AG09309 (cell line): ENCODE measurements around the gene COPB1.
A peak's percentile ranks its signal among the peaks of the same experiment; 100 is the strongest.

Experiments used
- DNase-seq: peaks from one replicate; pipeline ENCODE4 v3.0.0-alpha.2; 2010; ENCODE audit warnings: low read depth
- H3K4me3 ChIP-seq: 2 replicates; pipeline ENCODE4 v1.5.1; 2011; ENCODE audit warnings: mild to moderate bottlenecking, low read depth, low read length, moderate library complexity; ENCODE audit not compliant: control insufficient read depth
- TF ChIP-seq, protein P1 (sequence below): IDR thresholded peaks from 2 replicates; pipeline ENCODE4 v1.5.1; 2011; ENCODE audit warnings: mild to moderate bottlenecking, low read depth, low read length, inconsistent platforms; ENCODE audit not compliant: insufficient read depth, control insufficient read depth; ENCODE audit errors: missing control alignments

COPB1 gene

GRCh38 chr11:14499560-14500180 lies at the start of gene COPB1:
Gene COPB1 (minus strand): TSS chr11:14499811. CDS start chr11:14498928, 883 bp downstream.
- peak; percentile 67 for DNase-seq
- H3K4me3 ChIP-seq = peak within 1 kb of the TSS; percentile 70
- TF ChIP-seq, protein P1, sequence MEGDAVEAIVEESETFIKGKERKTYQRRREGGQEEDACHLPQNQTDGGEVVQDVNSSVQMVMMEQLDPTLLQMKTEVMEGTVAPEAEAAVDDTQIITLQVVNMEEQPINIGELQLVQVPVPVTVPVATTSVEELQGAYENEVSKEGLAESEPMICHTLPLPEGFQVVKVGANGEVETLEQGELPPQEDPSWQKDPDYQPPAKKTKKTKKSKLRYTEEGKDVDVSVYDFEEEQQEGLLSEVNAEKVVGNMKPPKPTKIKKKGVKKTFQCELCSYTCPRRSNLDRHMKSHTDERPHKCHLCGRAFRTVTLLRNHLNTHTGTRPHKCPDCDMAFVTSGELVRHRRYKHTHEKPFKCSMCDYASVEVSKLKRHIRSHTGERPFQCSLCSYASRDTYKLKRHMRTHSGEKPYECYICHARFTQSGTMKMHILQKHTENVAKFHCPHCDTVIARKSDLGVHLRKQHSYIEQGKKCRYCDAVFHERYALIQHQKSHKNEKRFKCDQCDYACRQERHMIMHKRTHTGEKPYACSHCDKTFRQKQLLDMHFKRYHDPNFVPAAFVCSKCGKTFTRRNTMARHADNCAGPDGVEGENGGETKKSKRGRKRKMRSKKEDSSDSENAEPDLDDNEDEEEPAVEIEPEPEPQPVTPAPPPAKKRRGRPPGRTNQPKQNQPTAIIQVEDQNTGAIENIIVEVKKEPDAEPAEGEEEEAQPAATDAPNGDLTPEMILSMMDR = no peak

DNA sequence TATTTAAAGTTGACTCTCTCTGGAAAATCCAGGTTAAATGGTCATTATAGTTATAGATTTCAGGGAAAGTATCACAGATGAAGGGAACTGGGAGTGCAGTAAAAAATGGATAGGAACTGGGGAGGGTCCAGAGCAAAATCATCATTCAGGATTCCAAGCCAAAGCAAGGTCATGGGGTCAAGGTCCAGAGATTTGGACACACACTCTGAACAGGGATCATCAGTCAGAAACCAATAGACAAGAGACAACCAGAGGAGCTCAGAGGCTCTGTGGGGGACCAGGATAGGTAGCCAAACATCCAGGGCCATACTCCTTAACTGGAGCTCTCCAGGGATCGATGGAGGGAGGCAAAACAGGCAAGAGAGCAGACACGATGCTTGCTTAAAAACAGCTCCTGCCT lies 47.8 kb upstream of the COPB1 start:
- DNase-seq = no peak
- H3K4me3 ChIP-seq = no peak overlapping the region
- TF ChIP-seq, protein P1 = no peak

- TF ChIP-seq, protein P1 = no peak
Observed at GRCh38 chr11:14546672-14547071, 47.1 kb upstream of the COPB1 start.

DNA sequence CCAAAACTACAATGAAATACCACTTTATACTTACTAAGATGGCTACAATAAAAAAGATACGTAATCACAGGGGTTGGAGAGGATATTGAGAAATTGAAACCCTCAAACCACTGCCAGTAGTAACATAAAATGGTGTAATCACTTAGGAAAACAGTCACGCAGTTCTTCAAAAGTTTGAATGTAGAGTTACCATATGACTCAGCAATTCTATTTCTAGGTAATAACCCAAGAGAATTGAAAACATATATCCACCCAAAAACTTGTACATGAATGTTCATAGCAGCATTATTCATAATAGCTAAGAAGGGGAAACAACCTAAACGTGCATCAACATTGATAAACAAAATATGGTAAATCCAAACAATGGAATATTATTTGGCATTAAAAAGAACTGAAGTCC lies 45.0 kb upstream of the COPB1 start:
- H3K4me3 ChIP-seq = no peak overlapping the region
- peak; percentile 60 for DNase-seq
- TF ChIP-seq, protein P1 = no peak

More at GRCh38 chr11:14546672-14547071, 47.1 kb upstream of the COPB1 start:
- no peak for DNase-seq
- no peak overlapping the region for H3K4me3 ChIP-seq

DNA sequence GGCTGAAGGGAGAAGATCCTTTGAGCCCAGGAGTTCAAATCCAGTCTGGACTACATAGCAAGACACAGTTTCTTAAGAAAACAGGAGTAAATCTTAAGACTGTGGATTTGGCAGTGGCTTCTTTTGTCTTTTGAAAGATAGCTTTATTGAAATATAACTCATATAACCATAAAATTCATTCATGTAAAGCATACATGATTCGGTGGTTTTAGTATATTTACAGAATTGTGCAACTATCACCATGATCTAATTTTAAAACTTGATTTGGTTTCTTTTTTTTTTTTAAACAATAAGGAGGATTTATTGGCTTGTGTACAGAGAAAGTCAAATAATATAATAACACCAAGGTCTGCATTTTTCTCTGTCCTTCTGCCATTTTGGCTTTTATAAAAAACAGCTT lies 43.6 kb upstream of the COPB1 start:
- no peak overlapping the region for H3K4me3 ChIP-seq
- DNase-seq = no peak
- TF ChIP-seq, protein P1 = no peak

DNA sequence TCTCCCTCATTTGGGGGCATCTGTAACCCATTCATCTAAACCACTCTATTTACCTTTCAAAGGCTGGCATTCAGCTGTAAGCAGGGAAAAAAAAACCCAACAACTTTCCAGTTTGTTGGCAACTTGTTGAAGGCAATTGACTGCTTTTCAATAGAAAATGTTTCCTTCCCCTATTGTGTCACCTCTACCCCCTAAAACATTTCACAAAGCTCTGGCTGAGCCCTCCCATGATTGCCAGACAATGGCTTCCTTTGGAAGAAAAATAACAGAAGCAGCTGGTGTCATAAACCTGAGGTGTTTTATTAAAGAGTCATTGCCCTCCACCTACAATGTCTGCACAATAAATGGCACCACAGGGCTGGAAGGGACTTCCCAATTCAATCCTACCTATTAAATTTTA lies 42.7 kb upstream of the COPB1 start:
- H3K4me3 ChIP-seq = no peak overlapping the region
- no peak for DNase-seq
- TF ChIP-seq, protein P1 = no peak
